OCI-LY1 (cell line): Measurements from ENCODE around the gene PACSIN1.

Experiments
- H2AFZ ChIP-seq: fragments of 200-600 bp; sonication (generic), shearing (Covaris generic); 2 replicates; pipeline ENCODE4 v1.6.0; 2014; ENCODE audit warnings: antibody characterized with exemption, mild to moderate bottlenecking, low read length
- H3F3A ChIP-seq: fragments of 200-600 bp; sonication (generic), shearing (Covaris generic); 2 replicates; pipeline ENCODE4 v1.6.0; 2014; ENCODE audit warnings: mild to moderate bottlenecking, antibody characterized with exemption, low read length, moderate library complexity; ENCODE audit not compliant: insufficient read depth
- H3K27ac ChIP-seq: fragments of 200-600 bp; sonication (generic); 2 replicates; pipeline ENCODE4 v1.5.1; 2014; ENCODE audit warnings: low read length, mixed run types, mild to moderate bottlenecking, low read depth; ENCODE audit not compliant: poor library complexity, severe bottlenecking
- H3K27me3 ChIP-seq: fragments of 200-600 bp; sonication (generic); 2 replicates; pipeline ENCODE4 v1.6.0; 2014; ENCODE audit warnings: antibody characterized with exemption, mild to moderate bottlenecking, low read length, moderate library complexity; ENCODE audit not compliant: insufficient read depth
- H3K36me3 ChIP-seq: fragments of 200-600 bp; sonication (generic); 2 replicates; pipeline ENCODE4 v1.6.1; 2014; ENCODE audit warnings: mild to moderate bottlenecking, antibody characterized with exemption, low read length, moderate library complexity, mixed read lengths; ENCODE audit not compliant: insufficient read depth
- H3K4me1 ChIP-seq: fragments of 200-600 bp; sonication (generic); 2 replicates; pipeline ENCODE4 v1.5.1; 2014; ENCODE audit warnings: mild to moderate bottlenecking, low read length, moderate library complexity; ENCODE audit not compliant: insufficient read depth, severe bottlenecking
- H3K4me2 ChIP-seq: fragments of 200-600 bp; sonication (generic), shearing (Covaris generic); 2 replicates; pipeline ENCODE4 v1.6.1; 2014; ENCODE audit warnings: low read length
- H3K4me3 ChIP-seq: fragments of 200-600 bp; sonication (generic); 2 replicates; pipeline ENCODE4 v1.5.1; 2014; ENCODE audit warnings: low read length, low read depth, mild to moderate bottlenecking, mixed read lengths; ENCODE audit not compliant: poor library complexity, severe bottlenecking
- H3K79me2 ChIP-seq: fragments of 200-600 bp; shearing (Covaris generic); 2 replicates; pipeline ENCODE4 v1.6.1; 2016; ENCODE audit warnings: mixed run types, low read length, mixed read lengths; ENCODE audit not compliant: insufficient read depth
- H3K9ac ChIP-seq: fragments of 200-600 bp; sonication (generic), shearing (Covaris generic); 2 replicates; pipeline ENCODE4 v1.6.1; 2014; ENCODE audit warnings: mild to moderate bottlenecking, low read length, mixed read lengths
- H3K9me2 ChIP-seq: fragments of 200-600 bp; sonication (generic), shearing (Covaris generic); 2 replicates; pipeline ENCODE4 v1.6.1; 2014; ENCODE audit warnings: low read depth, mild to moderate bottlenecking, low read length, mixed read lengths
- H3K9me3 ChIP-seq: fragments of 200-600 bp; shearing (Covaris generic); 2 replicates; pipeline ENCODE4 v1.6.1; 2014; ENCODE audit warnings: low read length, mixed read lengths
- H4K20me1 ChIP-seq: fragments of 200-600 bp; sonication (generic), shearing (Covaris generic); 2 replicates; pipeline ENCODE4 v1.6.0; 2016; ENCODE audit warnings: mild to moderate bottlenecking, low read length; ENCODE audit not compliant: insufficient read depth
- CTCF ChIP-seq: fragments of 200-600 bp; sonication (generic), shearing (Covaris generic); IDR thresholded peaks from 2 replicates; pipeline ENCODE4 v1.5.1; 2017; ENCODE audit warnings: mild to moderate bottlenecking, antibody characterized with exemption, low read length, moderate library complexity, mixed read lengths
- EZH2 ChIP-seq: fragments of 200-600 bp; sonication (generic), shearing (Covaris generic); IDR thresholded peaks from 2 replicates; pipeline ENCODE4 v1.8.0; 2017; ENCODE audit warnings: borderline replicate concordance, mixed run types, mild to moderate bottlenecking, antibody characterized with exemption, low read length, moderate library complexity, mixed read lengths

Gene PACSIN1

GRCh38 chr6:34457382-34457741, 8.5 kb upstream of the PACSIN1 start:
- Histone ChIP-seq H3K9ac (no peak overlapping the region), H3K4me1 (no peaks in the 10 kb centered on the region), H3K9me2 (no peaks in the 10 kb centered on the region), H3K79me2 (no peaks in the 10 kb centered on the region), H3K27ac (no peak overlapping the region), H3F3A (no peaks in the 10 kb centered on the region), H3K4me3 (no peak overlapping the region), H3K27me3 (peaks cover 10% of the 10 kb centered on the region; the same call in 1 of the 2 replicates), H4K20me1 (no peaks in the 10 kb centered on the region), H3K9me3 (no peaks in the 10 kb centered on the region), H3K4me2 (no peak overlapping the region), H2AFZ (no peak overlapping the region), H3K36me3 (no peaks in the 10 kb centered on the region)
- no peak for TF ChIP-seq CTCF
- no peak for TF ChIP-seq EZH2

GRCh38 chr6:34457742-34458735, 7.8 kb upstream of the PACSIN1 start:
- no peak overlapping the region for H3K27ac ChIP-seq
- no peaks in the 10 kb centered on the region for H3K9me2 ChIP-seq
- H3K27me3 ChIP-seq, result peaks cover 10% of the 10 kb centered on the region; the same call in 1 of the 2 replicates
- H3K79me2 ChIP-seq, result no peaks in the 10 kb centered on the region
- no peaks in the 10 kb centered on the region for H3K36me3 ChIP-seq
- TF ChIP-seq EZH2, result no peak
- no peak for TF ChIP-seq CTCF
- H4K20me1 ChIP-seq, result no peaks in the 10 kb centered on the region
- no peaks in the 10 kb centered on the region for H3K4me1 ChIP-seq
- H3K9me3 ChIP-seq, result no peaks in the 10 kb centered on the region
- no peak overlapping the region for H3K9ac ChIP-seq
- no peaks in the 10 kb centered on the region for H3F3A ChIP-seq
- H3K4me3 ChIP-seq, result no peak overlapping the region
- no peak overlapping the region for H3K4me2 ChIP-seq
- no peak overlapping the region for H2AFZ ChIP-seq

- Histone ChIP-seq H3K36me3 (no peaks in the 10 kb centered on the region), H3F3A (no peaks in the 10 kb centered on the region), H3K9ac (no peak overlapping the region), H3K4me1 (no peaks in the 10 kb centered on the region), H3K4me3 (no peak overlapping the region), H3K9me3 (no peaks in the 10 kb centered on the region), H3K27me3 (peaks cover 15% of the 10 kb centered on the region), H4K20me1 (no peaks in the 10 kb centered on the region), H3K27ac (no peak overlapping the region), H2AFZ (no peak overlapping the region), H3K79me2 (no peaks in the 10 kb centered on the region), H3K9me2 (no peaks in the 10 kb centered on the region), H3K4me2 (no peak overlapping the region)
- TF ChIP-seq EZH2 (no peak), CTCF (peak; percentile 78)
Measured at GRCh38 chr6:34459899-34460593, 5.8 kb upstream of the PACSIN1 start.
